ENCODE data around the gene AGPAT1.

AGPAT1 gene

GRCh38 chr6:32137454-32137853, 38.4 kb downstream of the AGPAT1 start:
- TF ChIP-seq CTCF (IDR thresholded peaks at IDR 0.05; ENCODE audit: low read depth, low read length): no peak

DNA sequence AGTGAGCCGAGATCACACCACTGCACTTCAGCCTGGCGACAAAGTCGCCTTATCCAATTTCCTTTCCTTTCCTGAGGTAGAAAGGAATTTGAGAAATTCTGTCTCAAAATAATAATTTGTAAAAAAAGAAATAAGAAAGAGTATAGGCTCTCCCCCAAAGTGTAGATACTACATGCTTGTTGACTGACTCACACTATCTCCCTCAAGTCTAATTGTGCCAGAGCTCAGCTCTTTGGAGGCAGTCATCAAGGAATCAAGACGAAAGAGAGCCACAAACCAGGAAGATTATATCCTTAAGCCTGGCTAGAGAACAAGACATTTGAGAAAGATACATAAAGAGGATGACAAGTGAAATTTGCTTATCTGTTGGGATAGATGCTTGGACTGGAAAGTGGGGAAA, 42.1 kb downstream of the AGPAT1 start:
- Histone ChIP-seq H3K36me3 (no peaks in the 10 kb centered on the region), H3K27me3 (no peaks in the 10 kb centered on the region), H3K4me3 (ENCODE audit: low read depth, low read length) (no peak overlapping the region), H3K9me3 (no peaks in the 10 kb centered on the region), H3K4me1 (peaks cover under 1% of the 10 kb centered on the region; the same call in 1 of the 2 replicates)
- no peak for TF ChIP-seq CTCF (IDR thresholded peaks at IDR 0.05; ENCODE audit: low read depth, low read length)
- no peak for DNase-seq

More at GRCh38 chr6:32137454-32137853, 38.4 kb downstream of the AGPAT1 start:
- Histone ChIP-seq H3K27me3 (no peaks in the 10 kb centered on the region), H3K4me1 (no peaks in the 10 kb centered on the region), H3K36me3 (no peaks in the 10 kb centered on the region), H3K9me3 (no peaks in the 10 kb centered on the region), H3K4me3 (ENCODE audit: low read depth, low read length) (no peak overlapping the region)
- DNase-seq: no peak

- DNase-seq: no peak
- TF ChIP-seq CTCF (IDR thresholded peaks at IDR 0.05; ENCODE audit: low read depth, low read length): no peak
- no peaks in the 10 kb centered on the region for H3K9me3 ChIP-seq
These were observed 43.8 kb downstream of the AGPAT1 start for GRCh38 chr6:32132110-32132509.

DNA sequence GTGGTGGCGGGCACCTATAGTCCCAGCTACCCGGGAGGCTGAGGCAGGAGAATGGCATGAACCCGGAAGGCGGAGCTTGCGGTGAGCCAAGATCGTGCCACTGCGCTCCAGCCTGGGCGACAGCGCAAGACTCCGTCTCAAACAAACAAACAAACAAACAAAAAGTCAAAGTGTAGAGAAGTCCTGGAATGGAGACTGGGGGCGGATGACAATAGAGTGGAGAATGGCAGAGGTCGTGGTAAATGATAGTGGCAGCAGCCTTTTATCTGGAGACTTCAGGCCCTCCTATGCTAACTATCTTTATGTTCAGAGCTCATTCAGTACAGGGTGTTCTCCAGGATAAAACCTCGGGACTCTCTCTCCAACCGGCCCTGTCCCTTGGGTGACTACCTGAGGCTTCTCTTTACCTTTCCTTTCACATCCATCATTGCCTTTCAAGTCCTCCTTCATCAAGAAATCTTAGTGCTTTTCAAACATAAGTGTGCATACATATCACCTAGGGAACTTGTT, 44.4 kb downstream of the AGPAT1 start:
- Histone ChIP-seq H3K27me3 (no peaks in the 10 kb centered on the region), H3K9me3 (no peaks in the 10 kb centered on the region), H3K4me1 (peaks cover 5% of the 10 kb centered on the region), H3K4me3 (ENCODE audit: low read depth, low read length) (no peak overlapping the region), H3K36me3 (no peaks in the 10 kb centered on the region)
- TF ChIP-seq CTCF (IDR thresholded peaks at IDR 0.05; ENCODE audit: low read depth, low read length): no peak
- no peak for DNase-seq

More at GRCh38 chr6:32132110-32132509, 43.8 kb downstream of the AGPAT1 start:
- Histone ChIP-seq H3K4me3 (ENCODE audit: low read depth, low read length) (no peak overlapping the region), H3K36me3 (no peaks in the 10 kb centered on the region), H3K4me1 (peaks cover 5% of the 10 kb centered on the region), H3K27me3 (no peaks in the 10 kb centered on the region)

DNA sequence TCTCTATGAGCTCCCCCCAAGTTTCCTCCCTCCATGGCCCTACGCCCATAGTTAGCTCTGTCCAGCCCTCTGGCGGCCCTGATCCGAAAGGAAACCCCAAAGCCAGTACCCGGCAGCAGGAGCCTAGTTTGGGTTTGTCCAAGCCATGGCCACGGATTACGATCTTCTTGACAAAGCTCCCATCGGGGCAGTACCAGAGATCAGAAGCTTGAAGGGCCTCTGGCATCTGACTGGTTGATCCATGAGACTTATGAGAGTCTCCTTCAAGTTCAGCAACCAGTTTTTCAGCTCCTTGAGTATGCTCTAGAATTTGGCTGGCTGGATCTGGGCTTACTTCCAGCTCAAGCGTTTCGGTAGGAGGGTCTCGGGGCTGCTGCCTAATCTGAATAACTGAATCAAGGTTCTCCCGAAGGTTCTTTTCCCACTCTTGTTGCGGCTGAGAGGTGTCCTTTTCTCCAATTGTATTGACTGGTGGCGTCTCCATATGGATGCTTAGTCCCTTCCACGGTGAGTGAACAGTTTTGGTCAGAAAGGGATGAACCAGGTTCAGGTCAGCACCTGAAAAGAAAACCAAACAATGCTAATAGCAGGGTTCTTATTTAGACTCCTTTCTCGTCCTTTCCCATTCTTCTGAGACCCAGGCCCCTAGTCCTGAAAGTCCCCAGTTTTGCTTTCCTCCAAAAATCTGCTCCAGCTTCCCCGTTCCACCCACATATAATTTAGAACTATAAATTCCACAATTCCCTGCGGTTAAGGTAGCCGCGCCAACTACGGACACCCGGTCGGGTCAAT, 46.4 kb downstream of the AGPAT1 start:
- Histone ChIP-seq H3K4me3 (ENCODE audit: low read depth, low read length) (peak overlapping the region; percentile 83), H3K4me1 (peaks cover 5% of the 10 kb centered on the region), H3K9me3 (no peaks in the 10 kb centered on the region), H3K36me3 (no peaks in the 10 kb centered on the region; the same call in none of the 2 replicates), H3K27me3 (no peaks in the 10 kb centered on the region)
- no peak for DNase-seq
- TF ChIP-seq CTCF (IDR thresholded peaks at IDR 0.05; ENCODE audit: low read depth, low read length): no peak

GRCh38 chr6:32128751-32129296, 47.1 kb downstream of the AGPAT1 start:
- no peaks in the 10 kb centered on the region; the same call in none of the 2 replicates for H3K36me3 ChIP-seq
- no peaks in the 10 kb centered on the region for H3K27me3 ChIP-seq
- peaks cover 5% of the 10 kb centered on the region for H3K4me1 ChIP-seq
- DNase-seq: no peak
- TF ChIP-seq CTCF (IDR thresholded peaks at IDR 0.05; ENCODE audit: low read depth, low read length): no peak
- no peaks in the 10 kb centered on the region for H3K9me3 ChIP-seq
- peak overlapping the region; percentile 83 for H3K4me3 ChIP-seq (ENCODE audit: low read depth, low read length)

Data from BE2C (cell line).